K562 (cell line): ENCODE data around the gene CLEC19A. TPM values are rescaled to one million over a fixed set of nuclear protein-coding genes. Genes with fewer than 3 reads are reported as not detected.

ENCODE experiments used
- ARNT ChIP-seq, 2 experiments: fragments of 450-650 bp; IDR thresholded peaks; 2 replicates each; pipeline ENCODE4 v1.6.1; 2016; ENCODE audit warnings: mild to moderate bottlenecking in 1 of 2
- FOXM1 ChIP-seq, 2 experiments: fragments of 450-650 bp in 1 of 2; sonication (generic) in 1 of 2; formaldehyde crosslinking in 1 of 2; IDR thresholded peaks; 2 replicates each; pipeline versions ENCODE4 v1.6.1 to v1.9.0; 2017 to 2022; ENCODE audit warnings: low read depth in 2 of 2, mild to moderate bottlenecking in 2 of 2, missing genetic modification reagents in 1 of 2, moderate library complexity in 1 of 2
- KAT2B ChIP-seq: IDR thresholded peaks from one replicate; pipeline ENCODE4 v1.6.1; 2012; ENCODE audit warnings: low read depth, mild to moderate bottlenecking, control low read depth, inconsistent platforms, low read length, moderate library complexity
- RBM17 ChIP-seq: fragments of 200-400 bp; formaldehyde crosslinking; IDR thresholded peaks from 2 replicates; pipeline ENCODE4 v1.6.1; 2017; ENCODE audit warnings: low read depth, mild to moderate bottlenecking, low read length, borderline replicate concordance
- RFX5 ChIP-seq: IDR thresholded peaks from 2 replicates; pipeline ENCODE4 v1.6.1; 2011; ENCODE audit warnings: low read depth, mild to moderate bottlenecking, improper control_type of control experiment, low read length
- USF1 ChIP-seq: sonication (generic); formaldehyde crosslinking; IDR thresholded peaks from 2 replicates; pipeline ENCODE4 v1.9.0; 2022; ENCODE audit warnings: mild to moderate bottlenecking, missing genetic modification reagents
- ZNF324 ChIP-seq: fragments of 250-450 bp; sonication (Bioruptor Pico); IDR thresholded peaks from 2 replicates; pipeline ENCODE4 v1.4.0; 2020; ENCODE audit warnings: mild to moderate bottlenecking
- ZNF668 ChIP-seq: fragments of 250-450 bp; sonication (Bioruptor Pico); IDR thresholded peaks from 2 replicates; pipeline ENCODE4 v1.8.0; 2022; ENCODE audit warnings: mild to moderate bottlenecking, inconsistent platforms
- ZNF778 ChIP-seq: fragments of 450-650 bp; formaldehyde crosslinking; IDR thresholded peaks from 2 replicates; pipeline ENCODE4 v1.4.0; 2020; ENCODE audit warnings: mild to moderate bottlenecking, moderate library complexity
- polyA plus RNA-seq, 8 experiments: library from polyadenylated mRNA; depleted of rRNA in 4 of 8; stranded (reverse) in 5 of 8; unstranded in 3 of 8; fragments of >200 nt; fragmentation: Nextera tagmentation in 2 of 8; fragmentation: Illumina TruSeq in 1 of 8; extraction: Ambion mirVana in 2 of 8; extraction: Trizol in 1 of 8; gene quantifications; 2 replicates each; pipeline versions ENCODE4 v1.2.1 to v1.2.3, GENCODE V29; 2011 to 2014; ENCODE audit warnings: inconsistent platforms in 1 of 8, missing spikeins in 1 of 8
- total RNA-seq, 7 experiments: library from RNA; depleted of rRNA in 6 of 7; stranded (reverse); fragments of >200 nt in 6 of 7; fragmentation: Illumina TruSeq in 2 of 7; extraction: Trizol in 2 of 7; gene quantifications; 2 replicates each; pipeline versions ENCODE4 v1.2.1 to v1.2.3, GENCODE V29; 2011 to 2021; ENCODE audit warnings: low replicate concordance in 1 of 7
- TF ChIP-seq, protein P1 (sequence below): fragments of 450-650 bp; IDR thresholded peaks from 2 replicates; pipeline ENCODE4 v1.6.1; 2016; ENCODE audit warnings: mild to moderate bottlenecking, moderate library complexity
- TF ChIP-seq, protein P2 (sequence below): fragments of 250-450 bp; sonication (Bioruptor Pico); IDR thresholded peaks from 2 replicates; pipeline ENCODE4 v1.5.0; 2020; ENCODE audit warnings: mild to moderate bottlenecking

CLEC19A gene
- total and polyA plus RNA-seq, 9 of the 15 experiments (the other 6 are each of a cell fraction or from before 2014, with no cell fraction given), result not detected

- TF ChIP-seq, protein P1, sequence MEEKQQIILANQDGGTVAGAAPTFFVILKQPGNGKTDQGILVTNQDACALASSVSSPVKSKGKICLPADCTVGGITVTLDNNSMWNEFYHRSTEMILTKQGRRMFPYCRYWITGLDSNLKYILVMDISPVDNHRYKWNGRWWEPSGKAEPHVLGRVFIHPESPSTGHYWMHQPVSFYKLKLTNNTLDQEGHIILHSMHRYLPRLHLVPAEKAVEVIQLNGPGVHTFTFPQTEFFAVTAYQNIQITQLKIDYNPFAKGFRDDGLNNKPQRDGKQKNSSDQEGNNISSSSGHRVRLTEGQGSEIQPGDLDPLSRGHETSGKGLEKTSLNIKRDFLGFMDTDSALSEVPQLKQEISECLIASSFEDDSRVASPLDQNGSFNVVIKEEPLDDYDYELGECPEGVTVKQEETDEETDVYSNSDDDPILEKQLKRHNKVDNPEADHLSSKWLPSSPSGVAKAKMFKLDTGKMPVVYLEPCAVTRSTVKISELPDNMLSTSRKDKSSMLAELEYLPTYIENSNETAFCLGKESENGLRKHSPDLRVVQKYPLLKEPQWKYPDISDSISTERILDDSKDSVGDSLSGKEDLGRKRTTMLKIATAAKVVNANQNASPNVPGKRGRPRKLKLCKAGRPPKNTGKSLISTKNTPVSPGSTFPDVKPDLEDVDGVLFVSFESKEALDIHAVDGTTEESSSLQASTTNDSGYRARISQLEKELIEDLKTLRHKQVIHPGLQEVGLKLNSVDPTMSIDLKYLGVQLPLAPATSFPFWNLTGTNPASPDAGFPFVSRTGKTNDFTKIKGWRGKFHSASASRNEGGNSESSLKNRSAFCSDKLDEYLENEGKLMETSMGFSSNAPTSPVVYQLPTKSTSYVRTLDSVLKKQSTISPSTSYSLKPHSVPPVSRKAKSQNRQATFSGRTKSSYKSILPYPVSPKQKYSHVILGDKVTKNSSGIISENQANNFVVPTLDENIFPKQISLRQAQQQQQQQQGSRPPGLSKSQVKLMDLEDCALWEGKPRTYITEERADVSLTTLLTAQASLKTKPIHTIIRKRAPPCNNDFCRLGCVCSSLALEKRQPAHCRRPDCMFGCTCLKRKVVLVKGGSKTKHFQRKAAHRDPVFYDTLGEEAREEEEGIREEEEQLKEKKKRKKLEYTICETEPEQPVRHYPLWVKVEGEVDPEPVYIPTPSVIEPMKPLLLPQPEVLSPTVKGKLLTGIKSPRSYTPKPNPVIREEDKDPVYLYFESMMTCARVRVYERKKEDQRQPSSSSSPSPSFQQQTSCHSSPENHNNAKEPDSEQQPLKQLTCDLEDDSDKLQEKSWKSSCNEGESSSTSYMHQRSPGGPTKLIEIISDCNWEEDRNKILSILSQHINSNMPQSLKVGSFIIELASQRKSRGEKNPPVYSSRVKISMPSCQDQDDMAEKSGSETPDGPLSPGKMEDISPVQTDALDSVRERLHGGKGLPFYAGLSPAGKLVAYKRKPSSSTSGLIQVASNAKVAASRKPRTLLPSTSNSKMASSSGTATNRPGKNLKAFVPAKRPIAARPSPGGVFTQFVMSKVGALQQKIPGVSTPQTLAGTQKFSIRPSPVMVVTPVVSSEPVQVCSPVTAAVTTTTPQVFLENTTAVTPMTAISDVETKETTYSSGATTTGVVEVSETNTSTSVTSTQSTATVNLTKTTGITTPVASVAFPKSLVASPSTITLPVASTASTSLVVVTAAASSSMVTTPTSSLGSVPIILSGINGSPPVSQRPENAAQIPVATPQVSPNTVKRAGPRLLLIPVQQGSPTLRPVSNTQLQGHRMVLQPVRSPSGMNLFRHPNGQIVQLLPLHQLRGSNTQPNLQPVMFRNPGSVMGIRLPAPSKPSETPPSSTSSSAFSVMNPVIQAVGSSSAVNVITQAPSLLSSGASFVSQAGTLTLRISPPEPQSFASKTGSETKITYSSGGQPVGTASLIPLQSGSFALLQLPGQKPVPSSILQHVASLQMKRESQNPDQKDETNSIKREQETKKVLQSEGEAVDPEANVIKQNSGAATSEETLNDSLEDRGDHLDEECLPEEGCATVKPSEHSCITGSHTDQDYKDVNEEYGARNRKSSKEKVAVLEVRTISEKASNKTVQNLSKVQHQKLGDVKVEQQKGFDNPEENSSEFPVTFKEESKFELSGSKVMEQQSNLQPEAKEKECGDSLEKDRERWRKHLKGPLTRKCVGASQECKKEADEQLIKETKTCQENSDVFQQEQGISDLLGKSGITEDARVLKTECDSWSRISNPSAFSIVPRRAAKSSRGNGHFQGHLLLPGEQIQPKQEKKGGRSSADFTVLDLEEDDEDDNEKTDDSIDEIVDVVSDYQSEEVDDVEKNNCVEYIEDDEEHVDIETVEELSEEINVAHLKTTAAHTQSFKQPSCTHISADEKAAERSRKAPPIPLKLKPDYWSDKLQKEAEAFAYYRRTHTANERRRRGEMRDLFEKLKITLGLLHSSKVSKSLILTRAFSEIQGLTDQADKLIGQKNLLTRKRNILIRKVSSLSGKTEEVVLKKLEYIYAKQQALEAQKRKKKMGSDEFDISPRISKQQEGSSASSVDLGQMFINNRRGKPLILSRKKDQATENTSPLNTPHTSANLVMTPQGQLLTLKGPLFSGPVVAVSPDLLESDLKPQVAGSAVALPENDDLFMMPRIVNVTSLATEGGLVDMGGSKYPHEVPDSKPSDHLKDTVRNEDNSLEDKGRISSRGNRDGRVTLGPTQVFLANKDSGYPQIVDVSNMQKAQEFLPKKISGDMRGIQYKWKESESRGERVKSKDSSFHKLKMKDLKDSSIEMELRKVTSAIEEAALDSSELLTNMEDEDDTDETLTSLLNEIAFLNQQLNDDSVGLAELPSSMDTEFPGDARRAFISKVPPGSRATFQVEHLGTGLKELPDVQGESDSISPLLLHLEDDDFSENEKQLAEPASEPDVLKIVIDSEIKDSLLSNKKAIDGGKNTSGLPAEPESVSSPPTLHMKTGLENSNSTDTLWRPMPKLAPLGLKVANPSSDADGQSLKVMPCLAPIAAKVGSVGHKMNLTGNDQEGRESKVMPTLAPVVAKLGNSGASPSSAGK, result peak; percentile 45
- TF ChIP-seq KAT2B, result no peak
- no peak for TF ChIP-seq RFX5
- no peak for TF ChIP-seq ZNF324 (CRISPR knock-in tag)
- TF ChIP-seq ARNT (IDR thresholded peaks at IDR 0.05), result no peak
- TF ChIP-seq, protein P2, sequence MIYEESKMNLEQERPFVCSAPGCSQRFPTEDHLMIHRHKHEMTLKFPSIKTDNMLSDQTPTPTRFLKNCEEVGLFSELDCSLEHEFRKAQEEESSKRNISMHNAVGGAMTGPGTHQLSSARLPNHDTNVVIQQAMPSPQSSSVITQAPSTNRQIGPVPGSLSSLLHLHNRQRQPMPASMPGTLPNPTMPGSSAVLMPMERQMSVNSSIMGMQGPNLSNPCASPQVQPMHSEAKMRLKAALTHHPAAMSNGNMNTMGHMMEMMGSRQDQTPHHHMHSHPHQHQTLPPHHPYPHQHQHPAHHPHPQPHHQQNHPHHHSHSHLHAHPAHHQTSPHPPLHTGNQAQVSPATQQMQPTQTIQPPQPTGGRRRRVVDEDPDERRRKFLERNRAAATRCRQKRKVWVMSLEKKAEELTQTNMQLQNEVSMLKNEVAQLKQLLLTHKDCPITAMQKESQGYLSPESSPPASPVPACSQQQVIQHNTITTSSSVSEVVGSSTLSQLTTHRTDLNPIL, result no peak
- no peak for TF ChIP-seq ZNF778 (CRISPR knock-in tag)
- TF ChIP-seq ZNF668, result no peak
- peak; percentile 68 for TF ChIP-seq FOXM1 (IDR thresholded peaks at IDR 0.05; ENCODE audit: low read depth)
- TF ChIP-seq FOXM1 (CRISPR knock-in tag; IDR thresholded peaks at IDR 0.05; ENCODE audit: low read depth), result no peak
- TF ChIP-seq RBM17, result no peak
- peak; percentile 75 for TF ChIP-seq USF1 (CRISPR knock-in tag)
- TF ChIP-seq, all 486 proteins: peak for 8
Observed at GRCh38 chr16:19338335-19338734, 52.8 kb downstream of the CLEC19A start (continued).
